Epithelial cell of proximal tubule (primary cell): ENCODE results near the gene NAV2. TPM values are rescaled to one million over a fixed set of nuclear protein-coding genes. Genes with fewer than 3 reads are reported as not detected.

ENCODE experiments used
- DNase-seq: peaks from one replicate; pipeline ENCODE4 v3.0.0-alpha.2; 2011; ENCODE audit warnings: low read depth
- H3K4me3 ChIP-seq: 2 replicates; pipeline ENCODE4 v1.5.1; 2011; ENCODE audit warnings: low read depth, mild to moderate bottlenecking, low read length
- total RNA-seq: library from RNA; depleted of rRNA; stranded (reverse); fragments of >200 nt; gene quantifications from 2 replicates; pipeline ENCODE4 v1.2.3, GENCODE V29; 2015
- TF ChIP-seq, protein P1 (sequence below): conservative IDR thresholded peaks from 2 replicates; pipeline ENCODE4 v1.5.1; 2012; ENCODE audit warnings: low read depth, mild to moderate bottlenecking, low read length

NAV2 gene
- total RNA-seq, 1 donor from 2014 or later = 19.0 TPM

DNA sequence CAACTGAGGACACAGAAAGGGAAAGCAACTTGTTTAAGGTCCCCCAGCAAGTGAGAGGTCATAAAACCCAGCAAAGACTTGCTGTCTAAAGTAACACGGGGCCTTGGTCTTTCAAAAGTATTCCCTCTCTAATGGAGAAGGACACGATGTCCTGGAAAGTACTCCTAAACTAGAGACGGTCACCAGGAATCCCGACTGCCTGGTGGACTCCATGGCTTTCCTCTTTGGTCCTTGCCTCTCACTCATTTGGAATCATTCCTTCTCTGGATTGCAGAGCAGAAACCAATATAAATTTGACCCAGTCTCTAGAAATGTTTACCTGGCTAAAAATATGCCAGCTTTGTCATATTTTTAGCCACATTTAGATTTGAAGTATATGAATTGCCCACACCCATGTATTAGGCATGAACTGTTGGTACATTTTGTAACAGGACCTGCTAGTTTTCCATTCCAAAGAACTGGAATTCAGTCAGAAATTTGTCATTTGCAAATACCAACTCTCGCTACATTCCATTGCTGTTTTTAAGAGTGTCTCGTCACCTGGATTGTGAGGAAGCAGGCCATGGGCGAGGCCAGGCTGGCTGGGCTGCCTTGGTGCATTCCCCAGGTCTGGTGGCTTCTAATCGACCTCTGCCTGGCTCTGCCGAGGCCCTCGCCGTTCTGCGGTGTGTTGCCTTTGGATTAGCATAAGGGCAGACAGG, 12.9 kb downstream of the NAV2 start:
- peak; percentile 39 for DNase-seq
- H3K4me3 ChIP-seq = no peak overlapping the region
- TF ChIP-seq, protein P1, sequence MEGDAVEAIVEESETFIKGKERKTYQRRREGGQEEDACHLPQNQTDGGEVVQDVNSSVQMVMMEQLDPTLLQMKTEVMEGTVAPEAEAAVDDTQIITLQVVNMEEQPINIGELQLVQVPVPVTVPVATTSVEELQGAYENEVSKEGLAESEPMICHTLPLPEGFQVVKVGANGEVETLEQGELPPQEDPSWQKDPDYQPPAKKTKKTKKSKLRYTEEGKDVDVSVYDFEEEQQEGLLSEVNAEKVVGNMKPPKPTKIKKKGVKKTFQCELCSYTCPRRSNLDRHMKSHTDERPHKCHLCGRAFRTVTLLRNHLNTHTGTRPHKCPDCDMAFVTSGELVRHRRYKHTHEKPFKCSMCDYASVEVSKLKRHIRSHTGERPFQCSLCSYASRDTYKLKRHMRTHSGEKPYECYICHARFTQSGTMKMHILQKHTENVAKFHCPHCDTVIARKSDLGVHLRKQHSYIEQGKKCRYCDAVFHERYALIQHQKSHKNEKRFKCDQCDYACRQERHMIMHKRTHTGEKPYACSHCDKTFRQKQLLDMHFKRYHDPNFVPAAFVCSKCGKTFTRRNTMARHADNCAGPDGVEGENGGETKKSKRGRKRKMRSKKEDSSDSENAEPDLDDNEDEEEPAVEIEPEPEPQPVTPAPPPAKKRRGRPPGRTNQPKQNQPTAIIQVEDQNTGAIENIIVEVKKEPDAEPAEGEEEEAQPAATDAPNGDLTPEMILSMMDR = no peak

DNA sequence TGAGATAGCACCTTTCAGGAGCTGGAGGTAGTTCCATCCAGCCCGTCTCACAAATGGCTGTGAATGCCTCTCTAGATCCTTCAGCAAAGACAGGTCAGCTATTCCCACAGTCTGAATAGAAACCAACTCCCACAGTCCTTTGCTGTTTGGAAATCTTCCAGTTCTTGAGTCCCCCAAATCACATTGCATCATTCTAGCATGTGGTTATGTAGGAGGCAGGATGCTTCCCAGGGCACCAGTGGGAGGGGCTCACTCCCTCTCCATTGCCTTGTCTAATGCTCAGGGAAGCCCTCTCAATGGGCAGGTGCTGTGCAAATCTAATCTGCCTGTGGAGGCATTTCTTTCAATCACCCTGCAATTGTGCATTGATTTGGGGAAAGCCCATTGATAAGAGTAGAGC, 14.6 kb downstream of the NAV2 start:
- TF ChIP-seq, protein P1 = no peak
- H3K4me3 ChIP-seq = no peak overlapping the region
- no peak for DNase-seq

DNA sequence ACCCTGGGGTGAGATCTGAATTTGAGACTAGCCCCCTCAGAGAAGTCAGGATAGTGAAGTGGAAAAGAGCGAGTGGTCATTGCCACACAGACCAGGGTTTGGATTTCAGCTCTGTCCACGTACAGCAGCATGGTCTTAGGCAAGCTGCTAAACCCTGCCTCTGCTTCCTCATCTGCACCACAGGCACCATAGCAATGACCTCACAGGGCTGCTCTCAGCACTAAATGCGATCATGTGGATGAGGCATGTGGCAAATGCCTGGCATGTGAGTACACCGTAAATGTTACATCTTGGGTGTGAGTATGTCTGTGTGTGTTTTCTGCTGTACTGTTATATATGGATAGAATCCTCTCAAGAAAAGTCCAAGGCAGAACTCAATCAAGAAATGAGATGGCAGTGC, 15.8 kb downstream of the NAV2 start:
- no peak overlapping the region for H3K4me3 ChIP-seq
- TF ChIP-seq, protein P1 = no peak
- no peak for DNase-seq

DNA sequence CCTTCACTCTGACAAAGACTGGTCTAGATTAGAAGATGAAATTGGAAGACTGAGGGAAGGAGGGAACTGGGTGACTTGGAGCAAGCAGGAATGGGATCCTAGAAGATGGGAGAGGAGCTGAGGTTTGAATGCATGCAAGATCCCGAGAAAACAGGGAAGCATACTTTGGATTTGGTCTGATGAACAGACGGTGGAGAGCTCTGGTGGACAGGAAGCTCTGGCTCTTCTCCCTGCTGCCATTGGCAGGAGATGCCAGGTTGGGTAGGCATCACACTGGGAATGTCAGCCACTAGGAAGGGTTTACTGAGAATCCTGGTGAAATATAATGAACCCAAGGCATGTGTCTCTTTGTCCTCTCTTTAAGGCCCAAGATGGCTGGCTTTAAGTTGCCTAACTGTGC, 16.5 kb downstream of the NAV2 start:
- TF ChIP-seq, protein P1 = no peak
- H3K4me3 ChIP-seq = no peak overlapping the region
- no peak for DNase-seq

DNA sequence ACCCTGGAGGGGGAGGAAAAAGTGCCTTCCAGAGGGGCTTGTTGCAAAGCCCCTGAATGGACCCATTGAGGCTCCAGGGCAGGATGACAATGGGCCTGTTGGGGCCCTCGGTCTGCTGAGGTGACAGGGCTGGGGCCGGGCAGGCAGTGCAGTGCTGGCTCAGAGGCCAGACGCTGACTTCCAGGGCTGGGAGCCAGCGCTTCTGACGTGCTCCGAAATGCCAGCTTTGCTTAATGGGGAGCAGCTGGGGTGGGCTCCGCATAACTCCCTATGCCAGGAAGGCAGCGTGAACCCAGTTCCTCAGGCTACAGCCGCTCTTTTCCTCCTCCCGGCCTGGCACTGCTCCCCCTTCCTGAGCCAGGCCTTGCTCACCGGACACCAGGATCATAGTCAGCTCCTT, 17.7 kb downstream of the NAV2 start:
- no peak overlapping the region for H3K4me3 ChIP-seq
- TF ChIP-seq, protein P1 = no peak
- DNase-seq = no peak

DNA sequence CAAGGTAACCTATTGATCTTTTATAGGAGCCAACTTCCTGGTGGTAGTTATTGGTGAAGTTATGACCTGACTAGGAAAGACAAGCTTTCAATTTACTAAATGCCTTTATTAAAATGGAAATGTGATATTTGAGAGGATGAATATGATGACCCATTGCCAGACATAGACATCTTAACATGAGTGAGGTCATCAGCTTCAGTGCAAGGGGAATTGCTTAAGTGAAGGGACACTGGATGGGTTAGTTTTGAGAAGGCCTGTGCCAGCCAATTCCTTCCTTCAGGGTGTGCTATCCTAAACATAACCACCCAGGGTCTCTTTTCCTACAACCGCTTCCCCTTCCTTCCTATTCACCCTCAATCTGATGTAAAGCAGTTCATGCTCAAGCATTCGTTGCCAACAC, 21.5 kb downstream of the NAV2 start:
- TF ChIP-seq, protein P1 = no peak
- H3K4me3 ChIP-seq = no peak overlapping the region
- no peak for DNase-seq

DNA sequence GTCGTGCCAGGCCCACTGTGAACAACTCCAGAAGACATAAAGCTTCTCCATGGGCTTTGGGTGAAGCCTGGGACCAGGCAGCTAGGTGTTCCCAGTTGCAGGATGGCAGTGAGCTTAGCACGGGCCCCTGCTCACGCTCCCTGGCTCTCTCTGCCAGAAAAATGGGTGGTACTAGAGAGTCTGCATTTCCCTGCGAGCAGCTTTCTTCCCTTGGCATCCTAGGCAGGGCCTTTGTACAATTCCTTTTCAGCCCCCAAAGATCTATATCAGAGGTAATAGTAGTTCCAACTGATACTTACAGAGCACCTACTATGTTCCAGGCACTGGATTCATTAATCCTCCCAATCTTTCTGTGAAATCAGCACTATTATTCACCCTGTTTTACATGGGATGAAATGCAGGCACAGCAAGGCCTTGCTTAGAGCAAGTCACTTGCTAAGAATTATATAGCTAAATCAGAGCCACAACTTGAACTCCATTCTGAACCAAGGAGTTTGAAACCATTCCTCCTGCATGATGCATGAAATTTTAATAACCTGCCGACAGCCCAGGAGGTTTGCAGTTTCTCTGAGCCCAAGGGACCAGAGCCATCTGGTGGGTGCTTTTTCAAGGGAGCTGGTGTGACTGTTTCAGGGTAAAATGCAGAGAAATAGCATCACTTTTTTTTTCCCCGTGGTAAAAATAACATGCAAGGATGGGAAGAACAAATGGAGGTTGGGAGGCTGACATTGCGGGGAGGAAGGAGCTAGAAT, 22.7 kb downstream of the NAV2 start:
- no peak overlapping the region for H3K4me3 ChIP-seq
- TF ChIP-seq, protein P1 = peak; percentile 30
- no peak for DNase-seq
